Activated CD8-positive, alpha-beta memory T cell treated with anti-CD3 and anti-CD28 coated beads, Interleukin-2, amount 10 ng/mL, durations not matched to agents 7 days and 5 days (primary cell): ENCODE results near the gene AKNA. TPM values are rescaled to one million over a fixed set of nuclear protein-coding genes. Genes with fewer than 3 reads are reported as not detected.
A peak's percentile ranks its signal among the peaks of the same experiment; 100 is the strongest.
"Not testable (repeated sequence)": the region's sequence is repeated elsewhere in the genome, so short reads cannot be mapped to it uniquely, and the experiment has no call there.

Experiments
- ATAC-seq: fragments of 150-1000 bp; cut with Tn5 transposase; one replicate; pipeline ENCODE4 v1.10.0; 2021; ENCODE audit warnings: moderate library complexity
- CTCF ChIA-PET: fragments of 350-600 bp; sonication (Branson Sonifier 250); formaldehyde crosslinking; loops from one replicate; lab custom pipeline; 2021; ENCODE audit warnings: antibody characterized with exemption; lab: Charles Lee
- DNase-seq: peaks from one replicate; pipeline ENCODE4 v3.0.0-alpha.2; 2020
- H3K27ac Mint-ChIP-seq: one replicate; pipeline ENCODE4 v1.8.0; 2021; ENCODE audit warnings: mild to moderate bottlenecking, mixed read lengths
- H3K27me3 Mint-ChIP-seq: one replicate; pipeline ENCODE4 v1.8.0; 2021; ENCODE audit warnings: mixed read lengths
- H3K36me3 Mint-ChIP-seq: one replicate; pipeline ENCODE4 v1.8.0; 2021; ENCODE audit warnings: mild to moderate bottlenecking, mixed read lengths
- H3K4me1 Mint-ChIP-seq: one replicate; pipeline ENCODE4 v1.8.0; 2021; ENCODE audit warnings: mixed read lengths
- H3K4me3 Mint-ChIP-seq: one replicate; pipeline ENCODE4 v1.8.0; 2021; ENCODE audit warnings: mild to moderate bottlenecking, moderate library complexity, mixed read lengths
- H3K9me3 Mint-ChIP-seq: one replicate; pipeline ENCODE4 v1.8.0; 2022; ENCODE audit warnings: low read depth, mixed read lengths
- total RNA-seq, 2 experiments: library from RNA; stranded (reverse); gene quantifications; one replicate each; pipeline ENCODE4 v1.2.3, GENCODE V29; 2021

The AKNA gene
- total RNA-seq, 2 experiments from 2014 or later = 432 to 500 TPM

DNA sequence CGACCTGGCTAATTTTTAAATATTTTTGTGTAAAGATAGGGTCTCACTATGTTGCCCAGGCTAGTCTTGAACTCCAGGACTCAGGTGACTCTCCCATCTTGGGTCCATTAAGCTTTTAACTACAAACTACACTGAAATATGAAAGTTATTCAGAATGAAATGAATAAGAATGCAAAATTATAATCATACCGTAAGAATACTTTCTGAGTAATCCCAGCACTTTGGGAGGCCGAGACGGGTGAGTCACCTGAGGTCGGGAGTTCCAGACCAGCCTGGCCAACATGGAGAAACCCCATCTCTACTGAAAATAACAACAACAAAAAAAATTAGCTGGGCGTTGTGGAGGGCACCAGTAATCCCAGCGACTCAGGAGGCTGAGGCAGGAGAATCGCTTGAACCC is 66.0 kb downstream of the AKNA start:
- H3K27me3 Mint-ChIP-seq = peaks cover 8% of the 10 kb centered on the region
- H3K36me3 Mint-ChIP-seq = no peaks in the 10 kb centered on the region
- CTCF ChIA-PET = interaction anchor here (0.5 kb wide), 1 partner anchor 332 kb away, joined by 3 read pairs; no protein-coding TSS in a partner anchor
- no peak overlapping the region for H3K4me3 Mint-ChIP-seq
- no peak for DNase-seq
- peaks cover 8% of the 10 kb centered on the region for H3K4me1 Mint-ChIP-seq
- no peak for ATAC-seq
- H3K27ac Mint-ChIP-seq = no peak overlapping the region
- H3K9me3 Mint-ChIP-seq = no peaks in the 10 kb centered on the region

DNA sequence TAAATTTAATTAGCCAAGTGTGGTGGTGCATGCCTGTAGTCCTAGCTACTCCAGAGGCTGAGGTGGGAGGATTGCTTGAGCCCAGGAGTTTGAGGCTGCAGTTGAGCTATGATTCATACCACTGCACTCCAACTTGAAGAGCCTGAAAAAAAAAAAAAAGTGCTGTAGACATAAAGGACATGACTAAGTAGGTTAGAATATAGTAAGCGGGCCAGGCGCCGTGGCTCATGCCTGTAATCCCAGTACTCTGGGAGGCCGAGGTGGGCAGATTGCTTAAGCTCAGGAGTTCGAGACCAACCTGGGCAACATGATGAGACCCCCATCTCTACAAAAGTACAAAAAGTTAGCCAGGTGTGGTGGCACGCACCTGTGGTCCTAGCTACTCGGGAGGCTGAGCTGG is 67.1 kb downstream of the AKNA start:
- H3K27me3 Mint-ChIP-seq, H3K36me3 Mint-ChIP-seq, CTCF ChIA-PET, H3K27ac Mint-ChIP-seq, DNase-seq, ATAC-seq, H3K4me3 Mint-ChIP-seq, H3K9me3 Mint-ChIP-seq, H3K4me1 Mint-ChIP-seq: not testable (repeated sequence)

DNA sequence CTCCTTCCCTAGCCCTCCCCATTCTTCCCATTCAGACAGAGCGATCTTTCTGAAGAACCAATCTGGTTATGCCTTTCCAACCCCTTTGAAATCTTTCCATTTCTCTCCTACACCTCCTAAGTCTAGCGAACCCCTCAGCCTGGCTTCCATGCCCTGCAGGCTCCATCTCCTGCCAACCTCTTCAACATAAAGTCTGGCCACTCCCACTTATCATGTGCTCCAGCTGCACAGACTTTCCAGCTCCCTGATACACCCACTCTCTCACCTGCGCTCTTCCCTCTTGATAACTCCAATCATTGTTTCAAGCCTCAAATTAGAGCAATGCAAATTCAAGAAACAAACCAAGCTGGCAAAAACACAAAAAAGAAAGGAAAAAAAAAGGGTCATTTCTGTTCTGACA is 68.6 kb downstream of the AKNA start:
- no peaks in the 10 kb centered on the region for H3K9me3 Mint-ChIP-seq
- CTCF ChIA-PET = interaction anchor here (0.8 kb wide), 1 partner anchor 9 kb away, joined by 3 read pairs; no protein-coding TSS in a partner anchor
- H3K27me3 Mint-ChIP-seq = peaks cover 8% of the 10 kb centered on the region
- no peak overlapping the region for H3K4me3 Mint-ChIP-seq
- H3K4me1 Mint-ChIP-seq = peaks cover 8% of the 10 kb centered on the region
- DNase-seq = no peak
- H3K36me3 Mint-ChIP-seq = no peaks in the 10 kb centered on the region
- H3K27ac Mint-ChIP-seq = no peak overlapping the region
- ATAC-seq = no peak

DNA sequence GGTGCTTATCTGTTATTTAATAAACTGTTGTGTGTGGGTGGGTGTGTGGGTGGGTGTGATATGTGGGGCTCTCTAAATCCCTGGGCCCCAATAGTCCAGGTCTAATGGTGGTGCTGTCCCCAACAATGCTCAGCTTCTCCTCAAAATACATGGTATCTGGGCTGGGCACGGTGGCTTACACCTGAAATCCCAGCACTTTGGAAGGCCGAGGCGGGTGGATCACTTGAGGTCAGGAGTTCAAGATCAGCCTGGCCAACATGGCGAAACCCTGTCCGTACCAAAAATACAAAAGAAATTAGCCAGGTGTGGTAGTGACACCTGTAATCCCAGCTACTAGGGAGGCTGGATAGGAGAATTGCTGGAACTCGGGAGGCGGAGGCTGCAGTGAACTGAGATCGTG is 69.4 kb downstream of the AKNA start:
- H3K9me3 Mint-ChIP-seq = no peaks in the 10 kb centered on the region
- H3K27ac Mint-ChIP-seq = no peak overlapping the region
- CTCF ChIA-PET = interaction anchor here (0.8 kb wide), 1 partner anchor 10 kb away, joined by 3 read pairs; no protein-coding TSS in a partner anchor
- ATAC-seq = no peak
- H3K27me3 Mint-ChIP-seq = peaks cover 8% of the 10 kb centered on the region
- peaks cover 8% of the 10 kb centered on the region for H3K4me1 Mint-ChIP-seq
- no peak overlapping the region for H3K4me3 Mint-ChIP-seq
- no peak for DNase-seq
- no peaks in the 10 kb centered on the region for H3K36me3 Mint-ChIP-seq

DNA sequence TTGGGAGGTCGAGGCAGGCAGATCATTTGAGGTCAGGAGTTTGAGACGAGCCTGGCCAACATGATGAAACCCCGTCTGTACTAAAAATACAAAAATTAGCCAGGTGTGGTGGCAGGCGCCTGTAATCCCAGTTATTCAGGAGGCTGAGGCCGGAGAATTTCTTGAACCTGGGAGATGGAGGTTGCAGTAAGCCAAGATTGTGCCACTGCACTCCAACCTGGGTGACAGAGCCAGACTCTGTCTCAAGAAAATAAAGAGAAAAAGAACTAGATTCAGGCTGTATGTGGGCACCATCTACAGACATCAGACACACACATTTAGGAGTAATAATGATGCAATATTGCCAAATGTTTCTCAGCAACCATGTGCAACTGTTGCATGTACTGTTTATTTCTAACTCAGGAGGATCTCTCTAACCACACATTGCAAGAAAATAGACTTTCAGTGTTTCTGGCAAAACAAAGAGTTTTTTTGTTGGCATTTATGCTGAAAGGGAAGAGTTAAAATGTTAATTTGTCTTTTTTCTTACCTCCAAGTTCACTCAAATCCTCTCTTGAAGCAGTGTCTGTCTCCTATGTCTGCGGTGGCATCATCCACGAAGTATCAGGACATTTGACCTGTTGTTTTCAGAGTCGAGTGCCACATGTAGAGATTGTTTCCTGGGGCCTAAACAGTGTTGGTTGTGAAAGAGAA is 70.0 kb downstream of the AKNA start:
- DNase-seq (no peak), ATAC-seq (no peak)
- Mint-ChIP-seq H3K4me1 (peaks cover 8% of the 10 kb centered on the region), H3K4me3 (no peak overlapping the region), H3K27me3 (peaks cover 8% of the 10 kb centered on the region), H3K9me3 (no peaks in the 10 kb centered on the region), H3K36me3 (no peaks in the 10 kb centered on the region), H3K27ac (no peak overlapping the region)
- CTCF ChIA-PET = no interaction called here

DNA sequence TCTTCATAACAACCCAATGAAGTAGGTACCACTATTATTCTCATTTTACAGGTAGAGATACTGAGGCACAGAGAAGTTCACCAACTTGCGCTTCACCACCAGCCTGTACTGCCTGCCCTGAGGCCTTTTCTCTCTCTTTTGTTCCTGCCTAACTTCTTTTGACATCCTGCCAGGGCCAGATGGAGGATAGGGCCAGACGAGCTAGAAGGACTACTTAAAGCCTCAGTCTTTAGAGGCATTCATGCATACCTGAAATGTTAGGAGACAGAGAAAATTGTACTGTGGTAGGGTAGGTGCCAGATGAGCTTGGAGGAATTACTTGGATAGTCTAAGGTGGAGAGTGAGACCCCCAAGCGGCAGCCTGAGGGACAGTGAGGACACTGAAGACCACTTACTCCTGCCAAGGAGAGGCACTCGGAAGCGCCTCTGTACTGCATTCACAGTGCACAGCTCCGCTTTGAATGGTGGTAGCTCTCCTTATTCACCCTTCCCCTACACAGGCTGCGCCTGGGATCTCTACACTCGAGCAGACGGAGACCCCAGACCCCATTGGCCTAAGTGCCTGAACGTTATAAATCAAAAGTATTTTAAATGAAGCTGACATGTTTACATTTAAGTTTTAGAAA is 71.1 kb downstream of the AKNA start:
- DNase-seq (no peak), ATAC-seq (no peak)
- H3K4me3 Mint-ChIP-seq = no peak overlapping the region
- H3K9me3 Mint-ChIP-seq = no peaks in the 10 kb centered on the region
- H3K27ac Mint-ChIP-seq = no peak overlapping the region
- H3K27me3 Mint-ChIP-seq = peaks cover 4% of the 10 kb centered on the region
- CTCF ChIA-PET = interaction anchor here (0.7 to 1.0 kb wide), 2 partner anchors 26 to 89 kb away, joined by 3 read pairs; no protein-coding TSS in a partner anchor
- H3K4me1 Mint-ChIP-seq = peaks cover 7% of the 10 kb centered on the region
- H3K36me3 Mint-ChIP-seq = no peaks in the 10 kb centered on the region

DNA sequence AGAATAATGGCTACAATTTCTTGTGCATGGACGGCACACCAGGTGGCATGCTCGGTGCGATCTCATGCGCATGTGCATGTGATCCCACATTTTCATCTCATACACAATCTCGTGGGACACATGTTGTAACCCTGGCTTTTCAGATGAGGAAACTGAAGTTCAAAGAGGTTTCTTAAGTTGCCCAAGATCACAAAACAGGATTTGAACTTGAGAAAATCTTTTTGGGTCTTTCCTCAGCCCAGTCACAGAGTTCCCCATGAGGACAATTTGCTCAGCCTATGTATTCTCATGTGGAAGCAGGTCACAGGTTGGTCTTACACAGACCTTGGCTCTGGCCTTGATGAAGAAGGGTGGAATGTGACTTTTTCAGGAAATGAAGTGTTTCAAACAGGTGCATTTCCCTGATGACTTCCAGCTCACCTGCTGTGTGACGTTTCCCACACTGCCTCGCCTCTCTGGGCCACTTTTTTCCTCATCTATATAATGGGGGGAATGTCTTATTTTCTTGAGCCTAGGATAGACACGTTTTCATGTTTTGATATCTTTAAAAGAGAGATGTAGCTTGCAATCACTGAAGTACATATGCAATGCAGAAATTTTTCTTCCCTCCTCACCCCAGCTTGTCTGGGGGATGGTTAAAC is 71.9 kb downstream of the AKNA start:
- peaks cover 7% of the 10 kb centered on the region for H3K4me1 Mint-ChIP-seq
- no peak overlapping the region for H3K4me3 Mint-ChIP-seq
- no peak overlapping the region for H3K27ac Mint-ChIP-seq
- CTCF ChIA-PET = no interaction called here
- ATAC-seq (no peak), DNase-seq (no peak)
- H3K27me3 Mint-ChIP-seq = peaks cover 4% of the 10 kb centered on the region
- H3K36me3 Mint-ChIP-seq = no peaks in the 10 kb centered on the region
- H3K9me3 Mint-ChIP-seq = no peaks in the 10 kb centered on the region

DNA sequence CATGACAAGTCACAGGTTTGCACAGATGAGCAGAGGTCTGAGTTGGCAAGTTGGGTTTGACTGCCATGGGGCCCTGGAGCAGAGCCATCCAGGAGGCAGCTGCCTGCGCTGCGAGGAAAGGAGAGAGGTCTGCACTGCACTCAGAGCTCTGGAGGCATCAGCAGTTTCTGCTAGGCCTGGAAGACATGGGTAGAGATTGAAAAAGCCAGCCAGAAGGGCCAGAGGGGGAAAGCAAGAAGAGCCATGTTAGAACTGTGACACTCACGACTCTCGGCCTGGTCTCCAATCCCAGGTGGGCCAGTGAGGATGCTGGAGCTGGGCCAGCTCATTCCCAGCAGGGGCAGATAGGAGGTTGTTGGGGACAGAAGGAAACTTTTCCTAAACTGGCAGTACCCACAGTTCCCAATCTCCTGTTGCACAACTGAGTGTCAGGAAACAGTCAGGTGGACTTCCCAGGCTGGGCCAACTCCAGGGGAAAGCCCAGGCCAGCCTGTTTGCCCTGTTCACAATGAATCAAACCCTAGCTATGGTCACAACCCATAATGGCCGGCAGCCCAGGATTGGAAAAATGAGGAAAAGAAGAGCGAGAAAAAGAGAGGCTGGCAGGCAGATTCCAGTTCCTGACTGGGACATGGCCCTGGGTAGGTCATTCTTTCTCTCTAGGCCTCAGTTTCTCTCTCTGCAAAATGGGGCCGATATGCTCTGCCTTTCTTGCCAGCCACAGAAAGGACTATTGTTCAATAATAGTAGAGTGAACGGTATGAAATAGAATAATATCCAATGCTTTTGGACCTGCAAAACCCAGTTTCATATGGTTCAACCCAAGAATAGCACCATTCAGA is 72.7 kb downstream of the AKNA start:
- H3K9me3 Mint-ChIP-seq = no peaks in the 10 kb centered on the region
- H3K4me1 Mint-ChIP-seq = peaks cover 7% of the 10 kb centered on the region
- no peak overlapping the region for H3K4me3 Mint-ChIP-seq
- no peaks in the 10 kb centered on the region for H3K36me3 Mint-ChIP-seq
- no peak overlapping the region for H3K27ac Mint-ChIP-seq
- H3K27me3 Mint-ChIP-seq = peaks cover 4% of the 10 kb centered on the region
- ATAC-seq (no peak), DNase-seq (no peak)
- CTCF ChIA-PET = interaction anchor here (0.8 kb wide), 1 partner anchor 338 kb away, joined by 3 read pairs; no protein-coding TSS in a partner anchor

DNA sequence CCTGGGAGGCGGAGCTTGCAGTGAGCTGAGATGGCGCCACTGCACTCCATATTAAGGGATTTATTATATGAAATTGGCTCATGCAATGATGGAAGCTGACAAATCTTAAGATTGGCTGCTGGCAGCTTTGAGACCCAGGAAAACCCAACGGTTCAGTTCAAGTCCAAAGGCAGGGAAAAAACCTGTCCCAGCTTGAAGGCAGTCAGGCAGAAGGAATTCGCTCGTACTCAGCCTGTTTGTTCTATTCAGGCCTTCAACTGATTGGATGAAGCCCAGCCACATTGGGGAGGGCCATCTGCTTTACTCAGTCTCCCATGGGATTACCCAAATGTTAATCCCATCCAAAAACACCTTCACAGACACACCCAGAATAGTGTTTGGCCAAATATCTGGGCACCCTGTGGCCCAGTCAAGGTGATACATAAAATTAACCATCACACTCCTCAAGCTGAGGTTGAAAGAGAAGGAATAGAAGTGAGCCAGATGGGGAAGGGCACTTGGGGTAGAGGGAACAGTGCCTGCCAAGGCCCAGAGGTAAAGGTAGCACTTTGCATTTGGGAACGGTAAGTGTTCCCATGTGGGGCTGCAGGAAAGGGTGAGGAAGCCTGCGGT is 73.4 kb downstream of the AKNA start:
- no peak for ATAC-seq
- CTCF ChIA-PET = interaction anchor here (0.8 kb wide), 1 partner anchor 339 kb away, joined by 3 read pairs; no protein-coding TSS in a partner anchor
- no peak overlapping the region for H3K27ac Mint-ChIP-seq
- no peaks in the 10 kb centered on the region for H3K9me3 Mint-ChIP-seq
- no peak for DNase-seq
- peaks cover 7% of the 10 kb centered on the region for H3K4me1 Mint-ChIP-seq
- H3K4me3 Mint-ChIP-seq = no peak overlapping the region
- H3K36me3 Mint-ChIP-seq = no peaks in the 10 kb centered on the region
- H3K27me3 Mint-ChIP-seq = peaks cover 4% of the 10 kb centered on the region

DNA sequence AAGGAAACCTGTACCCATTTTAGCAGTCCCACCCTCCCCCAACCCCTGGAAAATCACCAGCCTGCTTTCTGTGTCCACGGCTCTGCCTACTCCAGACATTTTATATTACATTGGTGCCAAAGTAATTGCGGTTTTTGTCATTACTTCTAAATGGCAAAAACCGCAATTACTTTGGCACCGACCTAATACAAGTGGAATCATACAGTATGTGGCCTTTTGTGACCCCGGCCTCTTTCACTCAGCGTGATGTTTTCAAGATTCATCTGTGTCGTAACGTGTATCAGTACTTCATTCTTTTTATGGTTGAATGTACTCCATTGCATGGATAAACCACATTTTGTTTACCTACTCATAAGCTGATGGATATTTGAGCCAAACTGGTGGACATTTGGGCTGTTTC is 74.6 kb downstream of the AKNA start:
- no peak for DNase-seq
- Mint-ChIP-seq H3K27ac (no peak overlapping the region), H3K27me3 (no peaks in the 10 kb centered on the region), H3K4me3 (no peak overlapping the region), H3K4me1 (peaks cover 6% of the 10 kb centered on the region), H3K9me3 (no peaks in the 10 kb centered on the region), H3K36me3 (no peaks in the 10 kb centered on the region)
- ATAC-seq = no peak
- CTCF ChIA-PET = no interaction called here

DNA sequence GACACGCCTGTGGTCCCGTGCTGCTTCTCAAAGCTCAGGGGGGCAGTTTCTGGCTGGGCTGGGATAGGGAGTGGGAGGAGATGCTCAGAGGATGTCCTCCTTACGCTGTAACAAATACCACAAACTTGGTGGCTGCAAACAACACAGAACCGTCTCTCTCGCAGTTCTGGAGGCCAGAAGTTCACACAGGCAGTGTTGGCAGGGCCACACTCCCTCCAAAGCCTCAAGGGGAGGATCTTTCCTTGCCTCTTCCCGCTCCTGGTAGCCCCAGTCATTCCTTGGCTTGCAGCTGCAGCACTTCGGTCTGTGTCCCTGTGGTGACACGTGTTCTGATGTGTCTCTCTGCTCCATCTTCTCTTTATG is 75.3 kb downstream of the AKNA start:
- no peak overlapping the region for H3K27ac Mint-ChIP-seq
- H3K4me1 Mint-ChIP-seq = peaks cover 1% of the 10 kb centered on the region
- CTCF ChIA-PET = interaction anchor here (0.7 kb wide), 1 partner anchor 38 kb away, joined by 3 read pairs; no protein-coding TSS in a partner anchor
- no peaks in the 10 kb centered on the region for H3K9me3 Mint-ChIP-seq
- H3K36me3 Mint-ChIP-seq = no peaks in the 10 kb centered on the region
- DNase-seq = no peak
- H3K27me3 Mint-ChIP-seq = no peaks in the 10 kb centered on the region
- no peak for ATAC-seq
- H3K4me3 Mint-ChIP-seq = no peak overlapping the region

DNA sequence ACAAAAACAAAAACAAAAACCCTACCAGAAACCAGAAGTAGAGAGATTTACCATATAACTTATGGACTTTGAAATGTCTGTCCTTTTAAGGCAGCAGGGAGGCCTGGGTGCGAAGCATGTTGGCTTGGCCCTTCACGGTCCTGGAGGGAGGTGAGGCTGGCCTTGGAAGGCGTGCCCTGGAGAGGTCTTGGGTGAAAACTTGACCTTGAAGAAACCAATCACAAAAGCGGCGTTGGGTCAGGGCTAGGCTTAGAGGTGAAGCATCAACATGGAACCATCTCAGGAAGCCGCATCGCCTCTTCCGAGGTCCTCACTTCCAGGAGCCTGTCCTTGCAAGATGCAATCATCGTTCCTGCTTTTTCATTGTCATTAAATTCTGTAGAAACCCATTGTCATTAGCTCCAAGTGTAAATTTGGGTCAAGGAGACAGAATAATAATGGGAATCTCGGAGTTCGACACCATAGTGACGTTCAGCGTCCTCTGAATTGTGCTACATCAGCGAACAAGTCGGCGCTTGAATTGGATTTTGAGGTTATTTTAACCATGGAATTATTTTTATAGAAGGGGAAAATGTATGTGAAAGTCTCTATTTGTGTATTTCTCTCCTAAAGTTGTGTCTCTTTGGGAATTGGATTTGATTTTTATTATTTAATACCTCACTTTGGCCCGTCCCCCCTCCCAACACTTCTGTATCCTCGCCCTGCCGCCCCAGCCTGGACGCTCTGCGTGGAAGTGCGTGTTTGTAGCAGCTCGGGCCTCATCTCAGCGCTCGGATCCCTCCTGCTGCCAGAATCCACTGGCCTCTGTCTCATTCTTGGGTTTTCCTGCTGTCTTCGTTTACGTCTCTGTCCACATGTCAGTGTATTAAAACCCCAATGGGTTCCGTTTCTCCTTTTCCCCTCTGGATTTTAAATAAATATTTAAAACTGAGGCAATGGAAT is 75.9 kb downstream of the AKNA start:
- Mint-ChIP-seq H3K36me3 (no peaks in the 10 kb centered on the region), H3K27me3 (no peaks in the 10 kb centered on the region), H3K27ac (no peak overlapping the region), H3K4me1 (no peaks in the 10 kb centered on the region), H3K4me3 (no peak overlapping the region), H3K9me3 (no peaks in the 10 kb centered on the region)
- ATAC-seq (no peak), DNase-seq (peak; percentile 37)
- CTCF ChIA-PET = interaction anchor here (0.7 kb wide), 1 partner anchor 37 kb away, joined by 3 read pairs; no protein-coding TSS in a partner anchor
